ENCODE results near the gene PPIF.

The PPIF gene

GRCh38 chr10:79391231-79392019 lies 44.2 kb downstream of the PPIF start:
- H3K9me3 ChIP-seq (replicated peaks in 1 of 11), result no peaks in the 10 kb centered on the region
- H3K27me3 ChIP-seq, result no peaks in the 10 kb centered on the region
- peaks cover 29 to 73% (median 64%) of the 10 kb centered on the region in 10 experiments for H3K4me1 ChIP-seq
- peaks cover 0 to 30% (median 3%) of the 10 kb centered on the region in 11 experiments; a peak in 10 of 22 replicates for H4K20me1 ChIP-seq
- H3K36me3 ChIP-seq, result peaks cover 0 to 79% (median 37%) of the 10 kb centered on the region in 11 experiments; a peak in 14 of 22 replicates
- H3K9ac ChIP-seq, result peak overlapping the region in 5 of 11 experiments; percentile 12 to 53 (median 42); a peak in 7 of 22 replicates
- TF ChIP-seq Cebpa-rat (IDR thresholded peaks at IDR 0.05), result no peak
- peak overlapping the region; percentile 48 to 90 (median 76) for H3K4me2 ChIP-seq
- H3K4me3 ChIP-seq, result no peak overlapping the region
- peak overlapping the region in 10 of 11 experiments; percentile 18 to 77 (median 64); a peak in 17 of 22 replicates for H3K27ac ChIP-seq

- Histone ChIP-seq H3K36me3 (peaks cover 0 to 75% (median 32%) of the 10 kb centered on the region in 11 experiments; a peak in 14 of 22 replicates), H3K9me3 (replicated peaks in 1 of 11) (no peaks in the 10 kb centered on the region), H4K20me1 (peaks cover 0 to 25% (median 3%) of the 10 kb centered on the region in 11 experiments; a peak in 11 of 22 replicates), H3K4me1 (peaks cover 29 to 73% (median 64%) of the 10 kb centered on the region in 10 experiments), H3K9ac (no peak overlapping the region), H3K27me3 (no peaks in the 10 kb centered on the region), H3K4me3 (no peak overlapping the region), H3K4me2 (no peak overlapping the region), H3K27ac (0 out of 22 replicates have a peak overlapping the region, but pooled peaks of 1 of the 11 experiments have one; percentile 77)
- no peak for TF ChIP-seq Cebpa-rat (IDR thresholded peaks at IDR 0.05)
Observed at GRCh38 chr10:79392020-79392398, 44.7 kb downstream of the PPIF start.

GRCh38 chr10:79392506-79393176 lies 45.4 kb downstream of the PPIF start:
- no peak overlapping the region; a peak in 1 of 22 replicates for H3K27ac ChIP-seq
- H3K4me2 ChIP-seq, result peak overlapping the region in 2 of 11 experiments; percentile 50 to 64; a peak in 2 of 22 replicates
- H4K20me1 ChIP-seq, result peaks cover 0 to 20% (median 7%) of the 10 kb centered on the region in 11 experiments; a peak in 10 of 22 replicates
- no peak for TF ChIP-seq Cebpa-rat (IDR thresholded peaks at IDR 0.05)
- peaks cover 0 to 75% (median 28%) of the 10 kb centered on the region in 11 experiments; a peak in 13 of 22 replicates for H3K36me3 ChIP-seq
- no peak overlapping the region for H3K4me3 ChIP-seq
- no peaks in the 10 kb centered on the region for H3K27me3 ChIP-seq
- H3K9ac ChIP-seq, result no peak overlapping the region
- no peaks in the 10 kb centered on the region for H3K9me3 ChIP-seq (replicated peaks in 1 of 11)
- peaks cover 29 to 70% (median 58%) of the 10 kb centered on the region in 10 experiments for H3K4me1 ChIP-seq

GRCh38 chr10:79393221-79393923 lies 46.1 kb downstream of the PPIF start:
- Histone ChIP-seq H3K27ac (peak overlapping the region in 4 of 11 experiments; percentile 3 to 46 (median 24); a peak in 3 of 22 replicates), H3K4me3 (no peak overlapping the region), H3K36me3 (peaks cover 0 to 69% (median 24%) of the 10 kb centered on the region in 11 experiments; a peak in 13 of 22 replicates), H3K27me3 (no peaks in the 10 kb centered on the region), H3K9ac (no peak overlapping the region), H3K4me1 (peaks cover 29 to 66% (median 56%) of the 10 kb centered on the region in 10 experiments), H4K20me1 (peaks cover 0 to 14% (median 7%) of the 10 kb centered on the region in 11 experiments; a peak in 9 of 22 replicates), H3K9me3 (replicated peaks in 1 of 11) (no peaks in the 10 kb centered on the region), H3K4me2 (peak overlapping the region in 10 of 11 experiments; percentile 13 to 70 (median 58); a peak in 18 of 22 replicates)
- no peak for TF ChIP-seq Cebpa-rat (IDR thresholded peaks at IDR 0.05)

GRCh38 chr10:79393924-79394610 lies 46.8 kb downstream of the PPIF start:
- no peak for TF ChIP-seq Cebpa-rat (IDR thresholded peaks at IDR 0.05)
- peak overlapping the region in 4 of 11 experiments; percentile 3 to 46 (median 24); a peak in 2 of 22 replicates for H3K27ac ChIP-seq
- H4K20me1 ChIP-seq, result peaks cover 0 to 21% (median under 1%) of the 10 kb centered on the region in 11 experiments; a peak in 7 of 22 replicates
- peaks cover 0 to 62% (median 17%) of the 10 kb centered on the region in 11 experiments; a peak in 13 of 22 replicates for H3K36me3 ChIP-seq
- no peak overlapping the region for H3K9ac ChIP-seq
- H3K4me2 ChIP-seq, result peak overlapping the region in 10 of 11 experiments; percentile 13 to 70 (median 58); a peak in 19 of 22 replicates
- no peaks in the 10 kb centered on the region for H3K9me3 ChIP-seq (replicated peaks in 1 of 11)
- peaks cover 23 to 69% (median 49%) of the 10 kb centered on the region in 10 experiments for H3K4me1 ChIP-seq
- no peak overlapping the region for H3K4me3 ChIP-seq
- H3K27me3 ChIP-seq, result no peaks in the 10 kb centered on the region

- Histone ChIP-seq H3K9me3 (replicated peaks in 1 of 11) (no peaks in the 10 kb centered on the region), H4K20me1 (peaks cover 0 to 24% (median 0%) of the 10 kb centered on the region in 11 experiments; a peak in 5 of 22 replicates), H3K4me1 (peaks cover 17 to 72% (median 43%) of the 10 kb centered on the region in 10 experiments), H3K4me2 (peak overlapping the region in 10 of 11 experiments; percentile 13 to 70 (median 58); a peak in 16 of 22 replicates), H3K4me3 (no peak overlapping the region), H3K27ac (no peak overlapping the region), H3K27me3 (no peaks in the 10 kb centered on the region), H3K9ac (no peak overlapping the region), H3K36me3 (peaks cover 0 to 58% (median 16%) of the 10 kb centered on the region in 11 experiments; a peak in 13 of 22 replicates)
- no peak for TF ChIP-seq Cebpa-rat (IDR thresholded peaks at IDR 0.05)
Observed at GRCh38 chr10:79394664-79395063, 47.4 kb downstream of the PPIF start.

GRCh38 chr10:79396520-79396919 lies 49.3 kb downstream of the PPIF start:
- no peak overlapping the region for H3K4me3 ChIP-seq
- H4K20me1 ChIP-seq, result peaks cover 0 to 24% (median 0%) of the 10 kb centered on the region in 11 experiments; a peak in 4 of 22 replicates
- H3K4me2 ChIP-seq, result peak overlapping the region in 4 of 11 experiments; percentile 16 to 87 (median 60); a peak in 8 of 22 replicates
- H3K9ac ChIP-seq, result no peak overlapping the region
- no peaks in the 10 kb centered on the region for H3K27me3 ChIP-seq
- H3K27ac ChIP-seq, result no peak overlapping the region
- H3K9me3 ChIP-seq (replicated peaks in 1 of 11), result no peaks in the 10 kb centered on the region
- peaks cover 0 to 44% (median 16%) of the 10 kb centered on the region in 11 experiments; a peak in 12 of 22 replicates for H3K36me3 ChIP-seq
- peaks cover 1 to 55% (median 25%) of the 10 kb centered on the region in 10 experiments for H3K4me1 ChIP-seq
- no peak for TF ChIP-seq Cebpa-rat (IDR thresholded peaks at IDR 0.05)

Measured in BLaER1 treated with 17β-estradiol and CSF1 and Interleukin-3, amounts not matched to agents 10 nM and 100 nM (cell line).